ENCODE measurements around the gene FIG4. TPM values are rescaled to one million over a fixed set of nuclear protein-coding genes. Genes with fewer than 3 reads are reported as not detected.

Gene FIG4
- polyA plus RNA-seq, 1 donor (not counting 4 experiments of a cell fraction or from before 2014, with no cell fraction given) = 12.8 TPM

- peaks cover 4% of the 10 kb centered on the region for H3K9me1 ChIP-seq (ENCODE audit: control insufficient read depth, extremely low read depth, insufficient read depth, low read length)
- H3K4me3 ChIP-seq (ENCODE audit: control insufficient read depth in 2 of 3, extremely low read depth in 1 of 3, insufficient read depth in 2 of 3, low read depth in 1 of 3, low read length in 3 of 3) = peak overlapping the region in 1 of 3 experiments; percentile 26
- H2AFZ ChIP-seq (ENCODE audit: control insufficient read depth, low read length) = peak overlapping the region; percentile 76
- FAIRE-seq = no peak
- no peak for TF ChIP-seq EZH2 (IDR thresholded peaks at IDR 0.05; ENCODE audit: low read length)
- no peak for TF ChIP-seq CTCF (optimal IDR thresholded peaks at IDR 0.05 in 1 of 3, IDR thresholded peaks at IDR 0.05 in 1 of 3, conservative IDR thresholded peaks at IDR 0.05 in 1 of 3; ENCODE audit: extremely low read depth in 1 of 3, insufficient read depth in 2 of 3, low read length in 3 of 3)
- no peaks in the 10 kb centered on the region for H3K9me3 ChIP-seq (ENCODE audit: control insufficient read depth, low read depth, low read length)
- peaks cover 22% of the 10 kb centered on the region for H3K4me1 ChIP-seq (ENCODE audit: control insufficient read depth, extremely low read depth, insufficient read depth, low read length)
- H3K9ac ChIP-seq (ENCODE audit: control insufficient read depth, extremely low read depth, insufficient read depth, low read length) = peak overlapping the region; percentile 36
- no peak for DNase-seq (ENCODE audit: low read depth, low spot score)
- H3K27ac ChIP-seq (ENCODE audit: control insufficient read depth, insufficient read depth, low read length) = peak overlapping the region; percentile 97
- H3K27me3 ChIP-seq (ENCODE audit: control insufficient read depth, extremely low read depth, insufficient read depth, low read length) = no peaks in the 10 kb centered on the region
- H3K36me3 ChIP-seq (ENCODE audit: control insufficient read depth in 2 of 2, extremely low read depth in 1 of 2, insufficient read depth in 2 of 2, low read length in 2 of 2) = no peaks in the 10 kb centered on the region
- dilution Hi-C loops (cut with MboI; ENCODE audit: extremely low pct_ligation_motif_present, low sequenced_read_pairs) = no loop called here
- no peaks in the 10 kb centered on the region for H4K20me1 ChIP-seq (ENCODE audit: control insufficient read depth, extremely low read depth, insufficient read depth, low read length)
- H3K79me2 ChIP-seq (ENCODE audit: control insufficient read depth, insufficient read depth, low read length) = no peaks in the 10 kb centered on the region
- H3K4me2 ChIP-seq (ENCODE audit: control insufficient read depth, extremely low read depth, insufficient read depth, low read depth, low read length) = peak overlapping the region; percentile 85
Observed at GRCh38 chr6:109793021-109793420, 101.9 kb downstream of the FIG4 start.

- Histone ChIP-seq H3K9me1 (ENCODE audit: control insufficient read depth, extremely low read depth, insufficient read depth, low read length) (peaks cover 4% of the 10 kb centered on the region), H3K9me3 (ENCODE audit: control insufficient read depth, low read depth, low read length) (no peaks in the 10 kb centered on the region), H3K36me3 (ENCODE audit: control insufficient read depth in 2 of 2, extremely low read depth in 1 of 2, insufficient read depth in 2 of 2, low read length in 2 of 2) (no peaks in the 10 kb centered on the region), H4K20me1 (ENCODE audit: control insufficient read depth, extremely low read depth, insufficient read depth, low read length) (no peaks in the 10 kb centered on the region), H3K4me2 (ENCODE audit: control insufficient read depth, extremely low read depth, insufficient read depth, low read depth, low read length) (peak overlapping the region; percentile 85), H3K4me1 (ENCODE audit: control insufficient read depth, extremely low read depth, insufficient read depth, low read length) (peaks cover 22% of the 10 kb centered on the region), H3K9ac (ENCODE audit: control insufficient read depth, extremely low read depth, insufficient read depth, low read length) (peak overlapping the region; percentile 66), H3K79me2 (ENCODE audit: control insufficient read depth, insufficient read depth, low read length) (no peaks in the 10 kb centered on the region), H3K27me3 (ENCODE audit: control insufficient read depth, extremely low read depth, insufficient read depth, low read length) (no peaks in the 10 kb centered on the region), H2AFZ (ENCODE audit: control insufficient read depth, low read length) (peak overlapping the region; percentile 90), H3K4me3 (ENCODE audit: control insufficient read depth in 2 of 3, extremely low read depth in 1 of 3, insufficient read depth in 2 of 3, low read depth in 1 of 3, low read length in 3 of 3) (peak overlapping the region in 1 of 3 experiments; percentile 36), H3K27ac (ENCODE audit: control insufficient read depth, insufficient read depth, low read length) (peak overlapping the region; percentile 97)
- dilution Hi-C loops (cut with MboI; ENCODE audit: extremely low pct_ligation_motif_present, low sequenced_read_pairs) = no loop called here
- no peak for TF ChIP-seq EZH2 (IDR thresholded peaks at IDR 0.05; ENCODE audit: low read length)
- TF ChIP-seq CTCF (optimal IDR thresholded peaks at IDR 0.05 in 1 of 3, IDR thresholded peaks at IDR 0.05 in 1 of 3, conservative IDR thresholded peaks at IDR 0.05 in 1 of 3; ENCODE audit: extremely low read depth in 1 of 3, insufficient read depth in 2 of 3, low read length in 3 of 3) = no peak
- DNase-seq (ENCODE audit: low read depth, low spot score) = peak; percentile 78
- FAIRE-seq = peak; percentile 96
Observed at GRCh38 chr6:109793792-109794191, 102.7 kb downstream of the FIG4 start.
